Keratinocyte (primary cell): ENCODE data around the gene COL4A6. TPM values are rescaled to one million over a fixed set of nuclear protein-coding genes. Genes with fewer than 3 reads are reported as not detected.

Experiments used
- DNase-seq: peaks from one replicate; pipeline ENCODE4 v3.0.0-alpha.2; 2011; ENCODE audit warnings: low read depth, missing footprints, low spot score
- FAIRE-seq: peaks from 2 replicates; lab custom pipeline; 2011; peaks lifted over from hg19 to GRCh38; lab: Jason Lieb, UNC
- H2AFZ ChIP-seq: 2 replicates; pipeline ENCODE4 v1.6.0; 2012; ENCODE audit warnings: low read length, control low read depth, inconsistent platforms; ENCODE audit not compliant: control insufficient read depth
- H3K27ac ChIP-seq: 2 replicates; pipeline ENCODE4 v1.5.1; 2011; ENCODE audit warnings: low read length; ENCODE audit not compliant: control insufficient read depth, insufficient read depth
- H3K27me3 ChIP-seq: 3 replicates; pipeline ENCODE4 v1.6.0; 2011; ENCODE audit warnings: low read length; ENCODE audit not compliant: control insufficient read depth, insufficient read depth; ENCODE audit errors: extremely low read depth
- H3K36me3 ChIP-seq, 2 experiments: 2 replicates in 1 of 2; 3 replicates in 1 of 2; pipeline ENCODE4 v1.5.1; 2011; ENCODE audit warnings: low read length in 2 of 2, mild to moderate bottlenecking in 1 of 2; ENCODE audit not compliant: control insufficient read depth in 2 of 2, insufficient read depth in 2 of 2; ENCODE audit errors: extremely low read depth in 1 of 2
- H3K4me1 ChIP-seq: 3 replicates; pipeline ENCODE4 v1.5.1; 2011; ENCODE audit warnings: low read length; ENCODE audit not compliant: control insufficient read depth, insufficient read depth; ENCODE audit errors: extremely low read depth
- H3K4me2 ChIP-seq: 3 replicates; pipeline ENCODE4 v1.6.0; 2011; ENCODE audit warnings: low read depth, low read length; ENCODE audit not compliant: control insufficient read depth, insufficient read depth; ENCODE audit errors: extremely low read depth
- H3K4me3 ChIP-seq, 3 experiments: fragments of 200-600 bp in 1 of 3; sonication (generic) in 1 of 3; 2 replicates in 2 of 3; 3 replicates in 1 of 3; pipeline ENCODE4 v1.5.1; 2011 to 2016; ENCODE audit warnings: low read length in 3 of 3, mild to moderate bottlenecking in 3 of 3, control low read depth in 2 of 3, inconsistent platforms in 1 of 3, low read depth in 1 of 3, mixed read lengths in 1 of 3, mixed run types in 1 of 3, moderate library complexity in 1 of 3; ENCODE audit not compliant: control insufficient read depth in 2 of 3, insufficient read depth in 2 of 3; ENCODE audit errors: extremely low read depth in 1 of 3
- H3K79me2 ChIP-seq: 2 replicates; pipeline ENCODE4 v1.6.0; 2012; ENCODE audit warnings: low read length; ENCODE audit not compliant: control insufficient read depth, insufficient read depth
- H3K9ac ChIP-seq: 3 replicates; pipeline ENCODE4 v1.6.0; 2011; ENCODE audit warnings: low read length; ENCODE audit not compliant: control insufficient read depth, insufficient read depth; ENCODE audit errors: extremely low read depth
- H3K9me1 ChIP-seq: 3 replicates; pipeline ENCODE4 v1.6.0; 2011; ENCODE audit warnings: low read length; ENCODE audit not compliant: control insufficient read depth, insufficient read depth; ENCODE audit errors: extremely low read depth
- H3K9me3 ChIP-seq: 2 replicates; pipeline ENCODE4 v1.5.1; 2012; ENCODE audit warnings: low read depth, low read length; ENCODE audit not compliant: control insufficient read depth
- H4K20me1 ChIP-seq: 3 replicates; pipeline ENCODE4 v1.6.0; 2011; ENCODE audit warnings: low read length; ENCODE audit not compliant: control insufficient read depth, insufficient read depth; ENCODE audit errors: extremely low read depth
- EZH2 ChIP-seq: IDR thresholded peaks from one replicate; pipeline ENCODE4 v1.6.1; 2012; ENCODE audit warnings: inconsistent platforms, mild to moderate bottlenecking, low read length, moderate library complexity
- dilution Hi-C: fragments of 300-500 bp; cut with MboI; formaldehyde crosslinking; loops from one replicate; pipeline ENCODE4 v1.7.0; 2020; ENCODE audit warnings: low sequenced_read_pairs; ENCODE audit not compliant: extremely low pct_ligation_motif_present
- polyA plus RNA-seq, 5 experiments: library from polyadenylated mRNA; depleted of rRNA in 3 of 5; stranded (reverse) in 3 of 5; stranded (forward) in 1 of 5; unstranded in 1 of 5; fragments of >200 nt; gene quantifications; 1 replicate in 1 of 5; 2 replicates in 3 of 5; 3 replicates in 1 of 5; pipeline versions ENCODE4 v1.2.1 to v1.2.3, GENCODE V29; 2011 to 2012; ENCODE audit warnings: missing spikeins in 2 of 5, low read depth in 1 of 5, low replicate concordance in 1 of 5
- TF ChIP-seq, protein P1 (sequence below), 3 experiments: IDR thresholded peaks in 1 of 3; conservative IDR thresholded peaks in 1 of 3; optimal IDR thresholded peaks in 1 of 3; 2 replicates in 2 of 3; 3 replicates in 1 of 3; pipeline versions ENCODE3 to v1.5.1; 2011; ENCODE audit warnings: low read length in 3 of 3, mild to moderate bottlenecking in 3 of 3, moderate library complexity in 2 of 3, control low read depth in 1 of 3, inconsistent platforms in 1 of 3; ENCODE audit not compliant: insufficient read depth in 2 of 3; ENCODE audit errors: extremely low read depth in 1 of 3

COL4A6 gene
- polyA plus RNA-seq, 1 donor (not counting 4 experiments of a cell fraction or from before 2014, with no cell fraction given) = 18.8 TPM

DNA sequence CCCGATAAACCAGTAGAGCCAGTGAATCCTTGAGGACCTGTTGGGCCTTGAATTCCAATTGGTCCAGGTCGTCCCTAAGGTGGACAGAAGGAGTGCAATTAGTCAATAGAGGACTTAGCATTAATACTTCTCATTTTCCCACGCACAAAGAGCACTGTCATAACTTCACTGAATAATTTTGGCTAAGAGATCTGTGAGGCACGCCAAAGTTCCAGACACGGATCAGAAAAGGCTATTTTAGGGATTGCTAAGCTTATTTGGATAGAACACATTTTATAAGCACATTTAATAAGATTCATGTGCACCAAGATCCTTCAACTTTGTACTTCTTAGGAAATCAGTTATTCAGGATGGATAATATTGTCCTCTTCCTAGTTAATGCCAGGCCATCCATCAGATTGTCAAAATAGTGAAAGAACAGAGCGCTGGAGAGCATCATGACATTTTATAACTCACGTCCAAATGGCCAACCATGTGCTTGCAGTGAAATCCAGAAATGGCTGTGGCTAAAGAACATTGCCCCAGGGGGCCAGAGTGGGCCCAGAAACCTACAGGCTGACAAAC lies 216.8 kb downstream of the COL4A6 start:
- Histone ChIP-seq H3K4me1 (peaks cover 4% of the 10 kb centered on the region), H3K27me3 (no peaks in the 10 kb centered on the region), H3K36me3 (no peaks in the 10 kb centered on the region), H2AFZ (no peak overlapping the region), H3K4me3 (no peak overlapping the region), H3K9ac (no peak overlapping the region), H3K4me2 (no peak overlapping the region), H4K20me1 (no peaks in the 10 kb centered on the region), H3K9me1 (no peaks in the 10 kb centered on the region), H3K9me3 (no peaks in the 10 kb centered on the region), H3K27ac (no peak overlapping the region), H3K79me2 (no peaks in the 10 kb centered on the region)
- no peak for FAIRE-seq
- TF ChIP-seq EZH2 = no peak
- TF ChIP-seq, protein P1, sequence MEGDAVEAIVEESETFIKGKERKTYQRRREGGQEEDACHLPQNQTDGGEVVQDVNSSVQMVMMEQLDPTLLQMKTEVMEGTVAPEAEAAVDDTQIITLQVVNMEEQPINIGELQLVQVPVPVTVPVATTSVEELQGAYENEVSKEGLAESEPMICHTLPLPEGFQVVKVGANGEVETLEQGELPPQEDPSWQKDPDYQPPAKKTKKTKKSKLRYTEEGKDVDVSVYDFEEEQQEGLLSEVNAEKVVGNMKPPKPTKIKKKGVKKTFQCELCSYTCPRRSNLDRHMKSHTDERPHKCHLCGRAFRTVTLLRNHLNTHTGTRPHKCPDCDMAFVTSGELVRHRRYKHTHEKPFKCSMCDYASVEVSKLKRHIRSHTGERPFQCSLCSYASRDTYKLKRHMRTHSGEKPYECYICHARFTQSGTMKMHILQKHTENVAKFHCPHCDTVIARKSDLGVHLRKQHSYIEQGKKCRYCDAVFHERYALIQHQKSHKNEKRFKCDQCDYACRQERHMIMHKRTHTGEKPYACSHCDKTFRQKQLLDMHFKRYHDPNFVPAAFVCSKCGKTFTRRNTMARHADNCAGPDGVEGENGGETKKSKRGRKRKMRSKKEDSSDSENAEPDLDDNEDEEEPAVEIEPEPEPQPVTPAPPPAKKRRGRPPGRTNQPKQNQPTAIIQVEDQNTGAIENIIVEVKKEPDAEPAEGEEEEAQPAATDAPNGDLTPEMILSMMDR (optimal IDR thresholded peaks at IDR 0.05 in 1 of 3, IDR thresholded peaks at IDR 0.05 in 1 of 3, conservative IDR thresholded peaks at IDR 0.05 in 1 of 3; ENCODE audit: extremely low read depth in 1 of 3, insufficient read depth in 2 of 3, low read length in 3 of 3) = no peak
- DNase-seq = no peak
- dilution Hi-C loops = no loop called here

DNA sequence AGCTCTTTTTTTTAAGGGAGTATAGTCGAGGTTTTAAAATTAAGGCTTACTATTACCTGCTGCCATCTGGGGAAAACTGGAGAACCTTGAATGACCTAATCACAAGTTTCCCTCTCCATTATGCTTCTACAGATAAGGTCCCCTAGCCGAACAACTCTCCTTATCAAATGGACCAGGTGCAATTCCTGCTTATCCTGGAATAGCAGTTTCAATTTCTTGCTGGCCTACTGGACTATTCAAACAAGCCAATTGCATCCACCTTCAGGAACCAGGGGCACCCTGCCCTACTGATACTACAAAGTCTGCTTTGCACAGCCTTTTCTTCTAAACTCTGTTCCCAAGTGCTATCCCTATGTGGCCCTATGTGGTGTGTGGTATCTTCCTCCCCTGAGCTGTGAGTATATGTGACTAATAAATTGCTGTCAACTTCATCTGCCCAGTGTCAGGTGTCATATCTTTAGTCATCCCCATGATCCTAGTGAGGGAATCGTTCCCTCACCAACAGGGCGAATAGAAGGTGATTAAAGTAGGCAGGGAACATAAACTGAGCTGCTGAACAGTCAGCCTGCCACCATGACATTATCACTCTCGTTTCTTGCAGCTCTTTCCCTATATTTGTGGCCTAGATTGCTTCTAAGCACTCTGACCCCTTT lies 218.1 kb downstream of the COL4A6 start:
- H3K79me2 ChIP-seq = no peaks in the 10 kb centered on the region
- no peak overlapping the region for H3K9ac ChIP-seq
- FAIRE-seq = no peak
- H2AFZ ChIP-seq = no peak overlapping the region
- no peak overlapping the region for H3K4me3 ChIP-seq
- no peak overlapping the region for H3K4me2 ChIP-seq
- TF ChIP-seq EZH2 = no peak
- TF ChIP-seq, protein P1 (optimal IDR thresholded peaks at IDR 0.05 in 1 of 3, IDR thresholded peaks at IDR 0.05 in 1 of 3, conservative IDR thresholded peaks at IDR 0.05 in 1 of 3; ENCODE audit: extremely low read depth in 1 of 3, insufficient read depth in 2 of 3, low read length in 3 of 3) = no peak
- H3K27me3 ChIP-seq = no peaks in the 10 kb centered on the region
- peaks cover 2% of the 10 kb centered on the region for H4K20me1 ChIP-seq
- no peaks in the 10 kb centered on the region for H3K9me1 ChIP-seq
- H3K4me1 ChIP-seq = peaks cover 1% of the 10 kb centered on the region
- no peak for DNase-seq
- no peaks in the 10 kb centered on the region for H3K36me3 ChIP-seq
- H3K27ac ChIP-seq = no peak overlapping the region
- dilution Hi-C loops = no loop called here
- H3K9me3 ChIP-seq = no peaks in the 10 kb centered on the region
